Activated CD4-positive, alpha-beta T cell treated with anti-CD3 and anti-CD28 coated beads, Interleukin-2, amount 50 U/mL, for 48 hours (primary cell): ENCODE measurements around the gene TBC1D12.
"Not testable (repeated sequence)": the region's sequence is repeated elsewhere in the genome, so short reads cannot be mapped to it uniquely, and the experiment has no call there.

Experiments
- DNase-seq, 2 experiments: peaks; one replicate each; pipeline ENCODE4 v3.0.0-alpha.2; 2020

TBC1D12 gene

GRCh38 chr10:94402204-94402842, at the start of gene TBC1D12:
TSS of gene TBC1D12 (plus strand) at chr10:94402541. CDS start at chr10:94402614, 73 bp downstream.
- peak; percentile 43 to 55 for DNase-seq

- no peak for DNase-seq
Measured at GRCh38 chr10:94353336-94353735, 49.0 kb upstream of the TBC1D12 start.

GRCh38 chr10:94355841-94356240, 46.5 kb upstream of the TBC1D12 start:
- no peak for DNase-seq

- no peak for DNase-seq
Measured at GRCh38 chr10:94357193-94357592, 45.1 kb upstream of the TBC1D12 start.

- no peak for DNase-seq
Measured at GRCh38 chr10:94358480-94358879, 43.9 kb upstream of the TBC1D12 start.

GRCh38 chr10:94361171-94361794, 41.1 kb upstream of the TBC1D12 start:
- peak in 1 of 2 experiments; percentile 9 for DNase-seq

GRCh38 chr10:94362360-94363250, 39.7 kb upstream of the TBC1D12 start, which contains the start of gene NOC3L:
TSS of gene NOC3L (minus strand) at chr10:94362939. CDS start at chr10:94362838, 101 bp downstream.
- peak; percentile 96 to 97 for DNase-seq

- DNase-seq: no peak
Measured at GRCh38 chr10:94363251-94363565, 39.1 kb upstream of the TBC1D12 start.

- DNase-seq: no peak
Measured at GRCh38 chr10:94364482-94364881, 37.9 kb upstream of the TBC1D12 start.

GRCh38 chr10:94366382-94366781, 36.0 kb upstream of the TBC1D12 start:
- no peak for DNase-seq

GRCh38 chr10:94370501-94370900, 31.8 kb upstream of the TBC1D12 start:
- DNase-seq: no peak

- no peak for DNase-seq
Measured at GRCh38 chr10:94375374-94375773, 27.0 kb upstream of the TBC1D12 start.

- no peak for DNase-seq
Measured at GRCh38 chr10:94376865-94377264, 25.5 kb upstream of the TBC1D12 start.

GRCh38 chr10:94383530-94383929, 18.8 kb upstream of the TBC1D12 start:
- no peak for DNase-seq

- not testable (repeated sequence) for DNase-seq
Measured at GRCh38 chr10:94385733-94386132, 16.6 kb upstream of the TBC1D12 start.

- DNase-seq: not testable (repeated sequence)
Measured at GRCh38 chr10:94392117-94392516, 10.2 kb upstream of the TBC1D12 start.

- no peak for DNase-seq
Measured at GRCh38 chr10:94397549-94398370, 4.6 kb upstream of the TBC1D12 start.

GRCh38 chr10:94398762-94399161, 3.6 kb upstream of the TBC1D12 start:
- no peak for DNase-seq

- DNase-seq: peak in 1 of 2 experiments; percentile 18
Measured at GRCh38 chr10:94402843-94403379, 570 bp downstream of the TBC1D12 start.

GRCh38 chr10:94403380-94404213, 1.3 kb downstream of the TBC1D12 start:
- peak; percentile 8 to 11 for DNase-seq

- DNase-seq: no peak
Measured at GRCh38 chr10:94405406-94405805, 3.1 kb downstream of the TBC1D12 start.
